ENCODE measurements around the gene RABEP1. TPM values are rescaled to one million over a fixed set of nuclear protein-coding genes. Genes with fewer than 3 reads are reported as not detected.

The RABEP1 gene
- total RNA-seq, 1 donor from 2014 or later, result 37.5 TPM

GRCh38 chr17:5361426-5361825, 79.3 kb downstream of the RABEP1 start:
- DNase-seq (ENCODE audit: low read depth in 2 of 2), result no peak

GRCh38 chr17:5362162-5362811, 80.2 kb downstream of the RABEP1 start:
- no peak for DNase-seq (ENCODE audit: low read depth in 2 of 2)

DNA sequence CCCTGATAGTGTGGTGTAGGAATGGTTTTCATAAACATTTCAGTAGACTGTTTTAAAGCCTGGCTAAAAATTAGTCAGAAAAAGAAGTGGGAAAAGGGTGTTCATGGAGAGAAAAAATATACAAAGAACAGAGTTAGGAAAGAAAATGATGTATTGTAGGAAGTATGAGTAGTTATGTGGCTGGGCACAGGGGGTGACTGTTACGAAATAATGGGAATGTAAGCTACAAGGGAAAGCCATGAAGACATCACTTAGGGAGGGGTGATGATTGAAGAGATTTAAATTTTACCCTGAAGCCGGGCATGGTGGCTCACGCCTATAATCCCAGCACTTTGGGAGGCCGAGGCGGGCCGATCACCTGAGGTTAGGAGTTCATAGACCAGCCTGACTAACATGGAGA, 82.1 kb downstream of the RABEP1 start:
- DNase-seq (ENCODE audit: low read depth in 2 of 2), result peak; percentile 8 to 48

DNA sequence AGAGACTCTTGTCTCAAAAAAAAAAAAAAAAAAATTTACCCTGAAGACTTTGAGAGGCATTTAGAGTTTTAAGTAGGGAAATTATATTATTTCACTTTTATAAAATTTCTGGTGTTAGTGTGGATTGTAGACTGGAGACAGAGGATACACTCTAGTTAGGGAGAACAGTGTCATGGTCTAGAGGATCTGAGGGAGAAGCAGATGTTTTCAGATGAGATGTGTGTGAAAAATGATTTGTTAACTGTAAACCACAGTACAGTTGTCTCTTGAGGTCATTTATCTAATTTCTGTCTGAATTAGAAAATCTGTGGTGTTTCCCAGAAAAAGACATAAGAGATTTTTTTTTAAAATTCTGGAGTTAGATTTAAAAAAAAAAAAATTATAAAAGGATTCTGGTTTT, 82.6 kb downstream of the RABEP1 start:
- no peak for DNase-seq (ENCODE audit: low read depth in 2 of 2)

DNA sequence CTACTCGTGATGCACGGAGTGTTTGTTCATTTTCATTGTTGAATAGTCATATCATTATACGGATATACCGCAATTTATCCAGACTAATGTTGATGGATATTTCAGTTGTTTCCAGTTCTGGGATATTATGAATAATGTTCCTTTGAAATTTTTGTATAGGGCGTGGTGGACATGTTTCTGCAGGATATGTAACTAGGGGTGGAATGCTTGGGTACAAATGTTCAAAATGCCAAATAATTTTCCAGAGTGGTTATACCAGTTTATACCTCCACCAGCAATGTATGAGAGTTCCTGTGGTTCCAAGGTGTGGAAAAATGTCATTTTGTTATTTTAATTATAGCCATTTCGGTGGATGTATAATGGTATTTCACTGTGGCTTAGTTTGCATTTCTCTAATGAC, 83.7 kb downstream of the RABEP1 start:
- no peak for DNase-seq (ENCODE audit: low read depth in 2 of 2)

- no peak for DNase-seq (ENCODE audit: low read depth in 2 of 2)
These were observed 88.3 kb downstream of the RABEP1 start for GRCh38 chr17:5370411-5370810.

- no peak for DNase-seq (ENCODE audit: low read depth in 2 of 2)
These were observed 91.0 kb downstream of the RABEP1 start for GRCh38 chr17:5373112-5373511.

- no peak for DNase-seq (ENCODE audit: low read depth in 2 of 2)
These were observed 96.6 kb downstream of the RABEP1 start for GRCh38 chr17:5378566-5379207.

DNA sequence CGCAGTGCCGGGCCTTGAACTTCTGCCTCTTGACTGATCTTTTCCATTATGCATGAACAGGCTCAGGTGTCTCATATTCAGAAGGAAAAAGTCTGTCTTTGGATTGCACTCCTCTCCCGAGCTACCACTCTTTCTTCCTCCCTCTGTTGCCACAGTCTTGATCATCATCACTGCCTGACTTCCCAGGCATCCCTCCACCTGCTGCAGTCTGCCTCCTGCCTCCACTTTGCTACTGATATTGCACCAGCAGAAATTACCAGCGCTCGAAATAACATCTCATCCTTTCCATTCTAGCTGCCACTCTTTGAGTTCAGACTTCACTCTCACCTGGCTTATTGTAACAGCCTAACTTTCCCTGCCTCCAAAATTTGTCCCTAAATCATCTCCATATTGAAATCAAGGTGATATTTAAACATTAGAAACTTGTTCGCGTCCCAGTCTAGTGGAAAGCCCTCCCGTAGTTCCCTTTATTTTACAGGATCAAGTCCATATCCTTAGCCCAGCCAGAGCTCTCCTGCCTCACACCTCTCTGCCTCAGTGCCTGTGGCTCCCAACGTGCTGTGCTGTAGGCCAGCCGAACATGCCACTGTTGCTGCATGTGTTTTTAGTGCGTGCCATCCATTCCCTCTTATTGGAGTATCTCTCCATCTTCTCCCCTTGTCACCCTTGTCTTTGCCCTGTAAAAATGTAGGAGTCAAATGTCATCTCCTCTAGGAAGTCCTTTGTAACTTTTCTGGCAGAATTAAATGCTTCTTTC, 97.4 kb downstream of the RABEP1 start:
- no peak for DNase-seq (ENCODE audit: low read depth in 2 of 2)

- no peak for DNase-seq (ENCODE audit: low read depth in 2 of 2)
These were observed 98.5 kb downstream of the RABEP1 start for GRCh38 chr17:5380491-5381135.

DNA sequence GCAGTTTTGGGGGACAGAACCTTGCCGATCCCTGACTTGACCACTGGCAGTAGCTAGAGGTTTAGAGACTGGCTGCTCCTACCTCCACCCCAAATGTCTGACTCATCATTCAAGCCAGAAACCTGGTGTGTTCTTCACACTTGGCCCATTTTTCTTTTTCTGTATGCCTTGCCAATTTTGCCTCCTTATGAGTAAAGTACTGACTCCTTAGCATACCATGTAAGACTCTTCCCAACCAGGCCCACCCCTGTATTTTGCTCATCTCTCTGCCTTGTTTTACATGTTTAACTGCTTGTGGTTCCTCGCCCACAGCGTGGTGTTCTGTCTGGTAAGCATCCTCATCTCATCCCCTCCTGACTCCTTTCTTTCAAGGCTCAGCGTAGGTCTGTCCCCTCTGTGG, 99.5 kb downstream of the RABEP1 start:
- DNase-seq (ENCODE audit: low read depth in 2 of 2), result no peak

DNA sequence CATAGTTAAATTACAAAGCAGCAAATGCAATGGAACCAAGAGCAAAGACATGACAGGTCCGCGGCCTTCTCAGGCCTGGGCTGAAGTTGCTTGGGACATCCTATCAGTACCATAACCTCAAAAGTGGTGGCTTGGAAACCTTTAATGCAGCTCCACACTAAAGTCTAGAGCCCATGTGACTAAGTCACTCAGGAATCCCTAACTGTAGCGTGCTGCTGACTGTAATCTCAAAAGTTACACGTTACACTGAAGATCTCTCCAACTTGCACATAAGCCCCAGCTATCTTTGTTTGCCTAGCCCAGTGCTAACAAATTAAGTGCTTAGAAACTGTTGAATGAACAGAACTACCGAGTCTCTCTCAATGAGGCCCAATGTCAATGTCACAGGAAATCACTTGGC, 109.6 kb downstream of the RABEP1 start:
- no peak for DNase-seq (ENCODE audit: low read depth in 2 of 2)

DNA sequence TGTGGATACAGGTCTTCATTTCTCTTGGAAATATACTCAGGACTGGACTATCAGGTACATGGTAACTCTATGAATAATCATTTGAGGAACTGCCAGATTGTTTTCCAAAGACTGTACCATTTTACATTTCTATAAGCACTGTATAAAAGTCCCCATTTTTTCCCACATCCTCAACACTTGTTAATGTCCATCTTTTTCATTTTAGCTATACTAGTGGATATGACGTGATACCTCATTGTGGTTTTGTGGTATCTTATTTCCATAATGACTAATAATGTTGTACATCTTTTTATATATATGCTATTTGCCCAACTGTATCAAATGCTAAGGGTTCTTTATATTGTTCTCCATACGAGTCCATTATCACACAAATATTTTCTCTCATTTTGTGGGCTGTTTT, 114.5 kb downstream of the RABEP1 start:
- DNase-seq (ENCODE audit: low read depth in 2 of 2), result no peak

GRCh38 chr17:5399767-5400166, 117.7 kb downstream of the RABEP1 start:
- no peak for DNase-seq (ENCODE audit: low read depth in 2 of 2)

- DNase-seq (ENCODE audit: low read depth in 2 of 2), result no peak
These were observed 123.3 kb downstream of the RABEP1 start for GRCh38 chr17:5405400-5405799.

- no peak for DNase-seq (ENCODE audit: low read depth in 2 of 2)
These were observed 126.1 kb downstream of the RABEP1 start for GRCh38 chr17:5408186-5408585.

- DNase-seq (ENCODE audit: low read depth in 2 of 2), result no peak
These were observed 128.6 kb downstream of the RABEP1 start for GRCh38 chr17:5410594-5411272.

GRCh38 chr17:5413682-5414081, 131.6 kb downstream of the RABEP1 start:
- peak; percentile 49 to 86 for DNase-seq (ENCODE audit: low read depth in 2 of 2)

DNA sequence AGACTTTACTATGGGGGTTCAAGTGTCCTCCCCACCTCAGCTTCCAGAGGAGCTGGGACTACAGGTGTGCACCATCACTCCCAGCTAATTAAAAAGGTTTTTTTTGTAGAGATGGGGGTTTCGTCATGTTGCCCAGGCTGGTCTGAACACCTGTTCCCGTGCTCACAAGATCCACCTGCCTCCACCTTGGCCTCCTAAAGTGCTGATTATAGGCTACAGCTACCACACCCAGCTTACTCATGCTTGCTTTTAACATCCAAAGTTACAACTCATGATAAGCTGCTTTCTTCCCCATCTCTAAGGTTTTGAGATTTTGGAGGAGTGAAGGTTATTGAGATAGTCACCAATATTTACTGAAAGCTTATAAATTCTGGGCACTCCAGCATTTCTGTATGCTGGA, 134.8 kb downstream of the RABEP1 start:
- DNase-seq (ENCODE audit: low read depth in 2 of 2), result no peak

- DNase-seq (ENCODE audit: low read depth in 2 of 2), result peak; percentile 76 to 89
These were observed 136.8 kb downstream of the RABEP1 start for GRCh38 chr17:5418858-5419355.

GRCh38 chr17:5419356-5419958, 137.4 kb downstream of the RABEP1 start, which contains the start of gene NUP88:
TSS of gene NUP88 (minus strand) at chr17:5419662. CDS start at chr17:5419650, 12 bp downstream.
- DNase-seq (ENCODE audit: low read depth in 2 of 2), result peak; percentile 99
